MM.1S (cell line): ENCODE measurements around the gene IQSEC1.

ENCODE experiments used
- CTCF ChIP-seq: fragments of 300-600 bp; sonication (generic); IDR thresholded peaks from 2 replicates; pipeline ENCODE4 v1.5.1; 2016; ENCODE audit warnings: antibody characterized with exemption, low read length, mixed read lengths
- EZH2phosphoT487 ChIP-seq: fragments of 300-600 bp; sonication (generic); IDR thresholded peaks from 2 replicates; pipeline ENCODE4 v1.6.1; 2018; ENCODE audit warnings: antibody characterized with exemption, low read length

GRCh38 chr3:12979947-12980487 is 93.2 kb downstream of the IQSEC1 start:
- TF ChIP-seq EZH2phosphoT487 = no peak
- TF ChIP-seq CTCF = no peak
